8988T (cell line): ENCODE data around the gene HSDL1.

ENCODE experiments used
- DNase-seq: peaks from one replicate; pipeline ENCODE4 v3.0.0; 2011

Gene HSDL1

DNA sequence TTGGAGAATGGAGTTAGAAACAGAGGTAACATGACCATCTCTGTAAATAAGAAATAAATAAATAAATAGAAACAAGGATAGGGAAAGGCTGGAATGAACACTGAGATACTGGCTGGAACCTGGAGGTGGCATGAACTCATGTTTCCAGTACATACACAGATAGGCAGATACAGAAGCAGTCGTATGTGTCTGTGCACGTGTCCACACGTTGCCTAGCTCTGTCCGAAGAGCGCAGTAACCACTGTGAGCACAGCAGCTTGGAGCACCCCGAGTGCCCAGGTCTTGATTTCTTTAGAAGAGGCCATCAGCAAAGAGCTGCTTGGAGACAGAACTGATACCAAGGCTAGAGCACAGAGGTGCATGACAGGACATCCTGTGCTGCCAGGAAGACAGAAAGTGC lies 65.3 kb downstream of the HSDL1 start:
- no peak for DNase-seq

DNA sequence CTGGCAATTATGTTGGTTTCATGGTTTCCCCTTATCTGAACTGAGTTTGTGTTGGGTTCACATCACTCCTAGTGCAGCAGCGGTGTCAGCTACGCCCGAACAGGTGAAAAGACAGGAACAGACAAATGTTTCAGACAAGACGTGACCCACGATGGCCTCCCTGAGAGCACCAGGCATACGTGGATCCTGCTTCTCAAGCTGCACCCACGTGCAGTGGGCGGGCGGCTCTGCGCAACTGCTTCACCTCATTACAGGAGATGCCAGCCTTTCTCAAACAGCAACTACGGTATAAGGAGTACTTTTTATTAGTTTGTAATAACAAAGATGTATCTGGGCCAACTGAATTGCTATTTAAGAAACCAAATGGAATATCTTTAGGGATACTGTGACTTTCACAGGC lies 69.6 kb downstream of the HSDL1 start:
- no peak for DNase-seq

DNA sequence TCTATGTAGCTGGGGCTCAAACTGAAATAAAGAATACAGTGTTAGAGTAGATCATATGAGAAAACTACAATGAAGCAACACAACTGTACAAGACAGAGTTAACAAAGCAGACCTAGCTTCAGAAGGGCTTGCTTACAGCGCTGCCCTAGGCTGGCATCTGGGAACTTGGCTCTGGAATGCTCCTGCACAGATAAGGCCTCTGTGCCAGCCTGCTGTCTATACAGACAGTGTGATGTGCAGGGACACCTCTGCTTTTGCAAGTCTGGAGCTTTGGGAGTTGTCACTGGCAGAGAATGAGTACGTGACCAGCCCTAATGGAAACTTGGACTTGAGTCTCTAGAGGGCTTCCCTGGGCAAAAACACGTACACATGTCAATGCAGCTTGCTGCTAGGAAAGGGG lies 70.3 kb downstream of the HSDL1 start:
- no peak for DNase-seq
